Neuronal stem cell (in vitro differentiated cells): ENCODE results near the gene ACSS2.

Experiments used
- DNase-seq: peaks from one replicate; pipeline ENCODE4 v3.0.0-alpha.2; 2013; ENCODE audit warnings: low spot score
- H2AFZ ChIP-seq: one replicate; pipeline ENCODE4 v1.6.1; 2013; ENCODE audit warnings: mild to moderate bottlenecking, low read length, inconsistent platforms
- H2AK5ac ChIP-seq: 2 replicates; pipeline ENCODE4 v1.6.1; 2013; ENCODE audit warnings: low read depth, mild to moderate bottlenecking, inconsistent platforms, low read length, moderate library complexity, mixed read lengths
- H2BK120ac ChIP-seq: 2 replicates; pipeline ENCODE4 v1.6.1; 2013; ENCODE audit warnings: low read depth, mild to moderate bottlenecking, inconsistent platforms, low read length, moderate library complexity, mixed read lengths
- H2BK12ac ChIP-seq: one replicate; pipeline ENCODE4 v1.6.1; 2013; ENCODE audit warnings: low read length, inconsistent platforms
- H2BK15ac ChIP-seq: 2 replicates; pipeline ENCODE4 v1.6.1; 2013; ENCODE audit warnings: mild to moderate bottlenecking, low read length, inconsistent platforms, mixed read lengths
- H2BK5ac ChIP-seq: one replicate; pipeline ENCODE4 v1.6.1; 2013; ENCODE audit warnings: inconsistent platforms, mild to moderate bottlenecking, low read length, moderate library complexity
- H3K14ac ChIP-seq: one replicate; pipeline ENCODE4 v1.6.1; 2013; ENCODE audit warnings: low read length, inconsistent platforms
- H3K18ac ChIP-seq: 2 replicates; pipeline ENCODE4 v1.6.1; 2013; ENCODE audit warnings: low read length, inconsistent platforms
- H3K23ac ChIP-seq: 2 replicates; pipeline ENCODE4 v1.6.1; 2013; ENCODE audit warnings: low read depth, mild to moderate bottlenecking, mixed read lengths, low read length, inconsistent platforms; ENCODE audit not compliant: poor library complexity
- H3K27ac ChIP-seq: replicated peaks from 3 replicates; pipeline ENCODE4 v1.5.1; 2013; ENCODE audit warnings: low read length, inconsistent platforms
- H3K27me3 ChIP-seq, 3 experiments: 2 replicates each; pipeline ENCODE4 v1.6.1; 2013; ENCODE audit warnings: low read length in 3 of 3, mild to moderate bottlenecking in 2 of 3, inconsistent platforms in 1 of 3, low read depth in 1 of 3, mixed read lengths in 1 of 3, moderate library complexity in 1 of 3; ENCODE audit not compliant: control insufficient read depth in 3 of 3, insufficient read depth in 3 of 3
- H3K36me3 ChIP-seq, 2 donors: replicated peaks in 1 of 2; 2 replicates each; pipeline ENCODE4 v1.6.1; 2013; ENCODE audit warnings: low read length in 2 of 2; ENCODE audit not compliant: control insufficient read depth in 2 of 2, insufficient read depth in 2 of 2
- H3K4ac ChIP-seq: 2 replicates; pipeline ENCODE4 v1.6.1; 2013; ENCODE audit warnings: inconsistent platforms, mild to moderate bottlenecking, low read length, moderate library complexity
- H3K4me1 ChIP-seq, 2 donors: 1 replicate in 1 of 2; 2 replicates in 1 of 2; pipeline ENCODE4 v1.6.1; 2013; ENCODE audit warnings: low read length in 2 of 2, low read depth in 1 of 2; ENCODE audit not compliant: control insufficient read depth in 2 of 2, insufficient read depth in 1 of 2
- H3K4me2 ChIP-seq: one replicate; pipeline ENCODE4 v1.6.1; 2013; ENCODE audit warnings: mild to moderate bottlenecking, low read length, inconsistent platforms; ENCODE audit not compliant: insufficient read depth, poor library complexity, severe bottlenecking
- H3K4me3 ChIP-seq, 2 donors: 2 replicates each; pipeline ENCODE4 v1.5.1; 2013; ENCODE audit warnings: low read length in 2 of 2, mild to moderate bottlenecking in 2 of 2, inconsistent platforms in 1 of 2, moderate library complexity in 1 of 2
- H3K79me1 ChIP-seq: one replicate; pipeline ENCODE4 v1.6.1; 2013; ENCODE audit warnings: low read depth, mild to moderate bottlenecking, inconsistent platforms, low read length, moderate library complexity
- H3K9ac ChIP-seq: one replicate; pipeline ENCODE4 v1.6.1; 2013; ENCODE audit warnings: mild to moderate bottlenecking, low read depth, low read length, inconsistent platforms; ENCODE audit not compliant: poor library complexity
- H3K9me3 ChIP-seq, 2 donors: replicated peaks in 1 of 2; 2 replicates each; pipeline versions ENCODE3 to v1.6.1; 2013; ENCODE audit warnings: low read length in 2 of 2, mild to moderate bottlenecking in 2 of 2, inconsistent platforms in 1 of 2, low read depth in 1 of 2, mixed read lengths in 1 of 2, moderate library complexity in 1 of 2; ENCODE audit not compliant: control insufficient read depth in 2 of 2, insufficient read depth in 1 of 2
- H4K8ac ChIP-seq: one replicate; pipeline ENCODE4 v1.6.1; 2013; ENCODE audit warnings: low read depth, mild to moderate bottlenecking, inconsistent platforms, low read length, moderate library complexity
- H4K91ac ChIP-seq: one replicate; pipeline ENCODE4 v1.6.1; 2013; ENCODE audit warnings: low read length, low read depth, mild to moderate bottlenecking, inconsistent platforms; ENCODE audit not compliant: poor library complexity
- WGBS, 2 donors: extraction: QIAGEN DNeasy Blood & Tissue Kit; methylation state at CpG; one replicate each; pipeline ENCODE4 v1.1.7; 2013; ENCODE audit warnings: missing lambda C conversion rate in 2 of 2, mixed read lengths in 1 of 2; ENCODE audit not compliant: insufficient read length in 2 of 2, insufficient replicate concordance in 1 of 2; ENCODE audit errors: extremely low coverage in 2 of 2; 5-methylcytosine and 5-hydroxymethylcytosine counted together

The ACSS2 gene

DNA sequence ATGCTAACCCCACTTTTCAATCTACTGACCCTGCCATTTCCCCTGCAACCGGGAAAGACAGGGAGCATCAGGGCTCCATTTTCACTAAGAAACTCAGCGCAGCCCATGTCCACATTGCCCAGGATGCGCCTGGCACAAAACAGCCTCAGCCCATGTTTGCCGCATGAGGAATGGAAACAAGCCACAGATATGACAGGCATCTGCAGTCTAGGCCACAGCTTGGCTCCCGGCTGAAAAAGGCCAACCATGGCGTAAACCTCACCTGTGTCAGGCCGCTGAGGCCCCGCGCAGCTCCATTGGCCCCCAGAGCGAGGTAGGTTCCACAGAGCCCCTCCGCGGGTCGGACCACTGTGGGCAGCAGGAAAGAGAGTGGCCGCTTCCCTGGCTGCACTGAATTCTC lies 25.4 kb upstream of the ACSS2 start:
- Histone ChIP-seq H3K36me3 (peaks cover 32 to 81% of the 10 kb centered on the region in 2 donors), H3K4me3 (no peak overlapping the region), H3K14ac (no peak overlapping the region), H2BK12ac (no peak overlapping the region), H3K9me3 (no peaks in the 10 kb centered on the region), H4K8ac (no peak overlapping the region), H2BK120ac (no peak overlapping the region), H3K27ac (no peak overlapping the region), H3K4ac (no peak overlapping the region), H2BK5ac (no peak overlapping the region), H2AK5ac (no peak overlapping the region), H3K79me1 (no peaks in the 10 kb centered on the region), H3K23ac (no peak overlapping the region), H3K9ac (no peak overlapping the region), H3K27me3 (no peaks in the 10 kb centered on the region), H3K18ac (no peak overlapping the region), H4K91ac (no peak overlapping the region), H2AFZ (no peak overlapping the region), H2BK15ac (no peak overlapping the region), H3K4me1 (no peaks in the 10 kb centered on the region), H3K4me2 (no peak overlapping the region)
- WGBS, 2 donors = no CpG with 5 or more reads among the region's 14 CpGs
- no peak for DNase-seq

- H3K27me3 ChIP-seq = no peaks in the 10 kb centered on the region
- DNase-seq = no peak
- H2AFZ ChIP-seq = no peak overlapping the region
- H2BK5ac ChIP-seq = no peak overlapping the region
- no peaks in the 10 kb centered on the region for H3K79me1 ChIP-seq
- H3K4me1 ChIP-seq = no peaks in the 10 kb centered on the region
- H4K91ac ChIP-seq = no peak overlapping the region
- H2BK120ac ChIP-seq = no peak overlapping the region
- no peak overlapping the region for H2AK5ac ChIP-seq
- H3K4ac ChIP-seq = no peak overlapping the region
- H2BK12ac ChIP-seq = no peak overlapping the region
- no peak overlapping the region for H3K14ac ChIP-seq
- no peak overlapping the region for H3K9ac ChIP-seq
- H2BK15ac ChIP-seq = no peak overlapping the region
- no peak overlapping the region for H3K18ac ChIP-seq
- WGBS, 2 donors = no CpG with 5 or more reads among the region's 4 CpGs
- no peaks in the 10 kb centered on the region for H3K9me3 ChIP-seq
- no peak overlapping the region for H3K27ac ChIP-seq
- H3K4me3 ChIP-seq = no peak overlapping the region
- H4K8ac ChIP-seq = no peak overlapping the region
- no peak overlapping the region for H3K4me2 ChIP-seq
- no peak overlapping the region for H3K23ac ChIP-seq
- peaks cover 37 to 85% of the 10 kb centered on the region in 2 donors for H3K36me3 ChIP-seq
These were observed 24.1 kb upstream of the ACSS2 start for GRCh38 chr20:34852298-34852697.

DNA sequence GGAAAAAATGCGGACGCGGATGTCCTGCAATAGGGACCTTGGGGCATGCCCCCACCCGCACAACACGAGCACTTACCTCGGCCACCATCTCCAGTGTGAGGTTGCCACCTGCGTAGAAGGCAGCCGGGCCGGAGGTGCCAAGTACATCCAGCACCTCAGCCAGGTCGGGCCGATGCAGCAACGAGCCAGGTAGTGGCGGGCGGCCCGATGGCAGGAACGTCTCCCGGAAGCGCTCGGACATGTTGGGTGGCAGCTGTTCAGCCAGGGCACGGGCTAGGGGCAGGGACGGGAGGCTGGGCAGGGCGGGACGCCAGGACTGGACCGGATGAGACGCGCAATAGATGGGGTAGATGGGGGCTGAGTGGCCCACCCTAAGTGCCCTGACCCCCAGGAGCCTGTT lies 17.0 kb upstream of the ACSS2 start:
- H3K79me1 ChIP-seq = peaks cover 2% of the 10 kb centered on the region
- no peak overlapping the region for H3K4me2 ChIP-seq
- no peak overlapping the region for H2AFZ ChIP-seq
- H3K4ac ChIP-seq = no peak overlapping the region
- H3K4me1 ChIP-seq = peaks cover 0 to 2% of the 10 kb centered on the region in 2 donors
- no CpG with 5 or more reads among the region's 26 CpGs for WGBS, 2 donors
- no peak overlapping the region for H3K9ac ChIP-seq
- H3K23ac ChIP-seq = no peak overlapping the region
- no peaks in the 10 kb centered on the region for H3K27me3 ChIP-seq
- H3K36me3 ChIP-seq = peaks cover 37 to 92% of the 10 kb centered on the region in 2 donors
- H2BK5ac ChIP-seq = no peak overlapping the region
- no peak overlapping the region for H4K91ac ChIP-seq
- no peak overlapping the region for H2BK12ac ChIP-seq
- H2BK120ac ChIP-seq = no peak overlapping the region
- H3K4me3 ChIP-seq = no peak overlapping the region
- no peak for DNase-seq
- no peak overlapping the region for H2AK5ac ChIP-seq
- no peak overlapping the region for H3K14ac ChIP-seq
- H2BK15ac ChIP-seq = no peak overlapping the region
- H3K9me3 ChIP-seq = no peaks in the 10 kb centered on the region
- no peak overlapping the region for H3K18ac ChIP-seq
- H4K8ac ChIP-seq = no peak overlapping the region
- no peak overlapping the region for H3K27ac ChIP-seq

DNA sequence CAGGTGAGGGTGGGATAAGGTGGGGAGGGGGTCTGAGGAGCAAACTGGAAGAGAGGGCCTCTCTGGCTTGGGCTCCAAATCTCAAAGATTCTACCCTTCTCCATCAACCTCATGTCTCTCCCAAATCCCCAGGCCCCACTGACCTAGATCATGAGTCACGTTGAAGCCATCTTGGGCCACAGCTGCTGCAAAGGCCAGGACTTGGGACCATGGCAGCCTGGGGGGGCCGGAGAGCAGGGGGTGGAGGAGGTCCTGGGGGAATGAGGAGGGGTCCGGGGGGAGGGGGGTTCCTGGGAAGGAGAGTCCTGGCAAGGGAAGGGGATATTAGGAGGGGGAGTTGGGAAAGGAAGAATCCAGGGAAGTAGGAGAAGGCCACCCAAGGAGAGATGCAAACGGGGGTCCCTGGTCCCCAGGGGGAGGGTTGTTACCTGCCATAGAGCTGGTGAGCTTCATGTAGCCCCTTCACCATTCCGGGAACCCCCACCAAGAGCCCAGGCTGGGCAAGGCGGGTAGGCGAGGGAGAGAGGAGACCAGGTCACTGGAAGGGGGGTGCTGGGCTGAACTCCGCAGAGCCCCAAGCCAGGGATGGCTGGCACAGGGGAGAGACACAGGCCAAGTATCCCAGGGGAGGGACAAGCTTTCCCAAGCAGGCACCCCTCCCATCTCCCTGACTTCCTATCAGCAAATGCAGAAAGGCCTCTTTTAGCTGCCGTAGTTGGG lies 16.4 kb upstream of the ACSS2 start:
- Histone ChIP-seq H3K4me1 (peaks cover 0 to 2% of the 10 kb centered on the region in 2 donors), H3K18ac (no peak overlapping the region), H3K23ac (no peak overlapping the region), H2BK15ac (no peak overlapping the region), H2AK5ac (no peak overlapping the region), H3K4me2 (no peak overlapping the region), H4K91ac (no peak overlapping the region), H3K4me3 (no peak overlapping the region), H2BK12ac (no peak overlapping the region), H3K9ac (no peak overlapping the region), H3K4ac (no peak overlapping the region), H2BK120ac (no peak overlapping the region), H3K79me1 (peaks cover 2% of the 10 kb centered on the region), H2AFZ (no peak overlapping the region), H4K8ac (no peak overlapping the region), H3K27ac (no peak overlapping the region), H3K14ac (no peak overlapping the region), H3K27me3 (no peaks in the 10 kb centered on the region), H3K9me3 (no peaks in the 10 kb centered on the region), H3K36me3 (peaks cover 33 to 86% of the 10 kb centered on the region in 2 donors), H2BK5ac (no peak overlapping the region)
- DNase-seq = no peak
- WGBS, 2 donors = no CpG with 5 or more reads among the region's 9 CpGs
